Measurements from ENCODE around the gene VPS33B. TPM values are rescaled to one million over a fixed set of nuclear protein-coding genes. Genes with fewer than 3 reads are reported as not detected.

The VPS33B gene
- total and polyA plus RNA-seq, 2 of the 13 experiments (the other 11 are each of a cell fraction or from before 2014, with no cell fraction given), result 15.8 to 16.5 TPM

DNA sequence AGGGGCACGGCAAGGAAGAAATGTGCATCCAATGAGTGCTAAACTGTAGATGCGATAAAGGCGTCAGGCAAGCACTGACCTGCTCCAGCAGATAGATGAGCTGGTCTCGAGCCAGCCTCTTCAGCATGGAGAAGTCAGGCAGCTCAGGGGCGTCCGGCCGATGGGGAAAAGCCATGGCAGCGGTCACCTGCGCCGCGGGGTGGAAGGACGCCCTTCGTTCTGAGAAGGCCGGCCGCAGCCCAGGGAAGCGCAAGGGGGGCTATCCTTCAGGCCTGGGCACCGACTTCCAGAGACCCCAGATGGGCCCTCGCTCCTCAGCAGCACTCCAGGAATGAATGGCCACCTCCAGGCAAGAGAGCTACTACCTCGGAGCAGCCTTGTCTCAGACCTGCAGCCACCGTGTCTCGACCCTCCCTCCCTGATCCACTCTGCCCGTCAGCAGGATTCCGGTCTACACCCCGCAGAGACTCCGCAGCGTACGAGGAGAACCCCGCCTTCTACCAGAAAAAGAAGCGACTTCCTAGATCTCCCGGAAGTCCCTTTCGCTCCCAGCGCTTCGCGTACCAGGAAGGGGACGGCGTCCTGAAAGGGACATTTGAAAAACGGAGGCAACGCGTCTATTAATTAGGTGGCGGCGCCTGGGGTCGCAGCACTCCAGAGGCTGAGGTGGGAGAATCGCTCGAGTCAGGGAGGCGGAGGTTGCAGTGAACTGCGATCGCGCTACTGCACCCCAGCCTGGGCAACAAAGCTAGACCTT lies at the start of gene VPS33B (continued):
- TF ChIP-seq MAX (IDR thresholded peaks at IDR 0.05) (peak; percentile 63), IRX3 (CRISPR knock-in tag; IDR thresholded peaks at IDR 0.05; ENCODE audit: borderline replicate concordance, low read depth) (no peak), XRCC5 (optimal IDR thresholded peaks at IDR 0.05; ENCODE audit: low read length) (no peak), ZNF891 (CRISPR knock-in tag; IDR thresholded peaks at IDR 0.05) (peak; percentile 66; the same call in 1 of the 2 replicates), ELF4 (CRISPR knock-in tag; IDR thresholded peaks at IDR 0.05; ENCODE audit: borderline replicate concordance) (peak; percentile 85), ZNF605 (CRISPR knock-in tag; IDR thresholded peaks at IDR 0.05) (peak; percentile 71; the same call in 1 of the 2 replicates), TGIF2 (CRISPR knock-in tag; IDR thresholded peaks at IDR 0.05) (no peak), GATAD2A (CRISPR knock-in tag; IDR thresholded peaks at IDR 0.05) (peak; percentile 43; the same call in 1 of the 2 replicates), NPAS2 (CRISPR knock-in tag; IDR thresholded peaks at IDR 0.05; ENCODE audit: borderline replicate concordance) (no peak), ARHGAP35 (CRISPR knock-in tag; IDR thresholded peaks at IDR 0.05; ENCODE audit: borderline replicate concordance) (no peak), FOXA3 (CRISPR knock-in tag; IDR thresholded peaks at IDR 0.05) (peak; percentile 51; the same call in 1 of the 2 replicates), YEATS2 (CRISPR knock-in tag; IDR thresholded peaks at IDR 0.05; ENCODE audit: borderline replicate concordance) (peak; percentile 94; the same call in 1 of the 2 replicates)
- TF ChIP-seq, protein P1, sequence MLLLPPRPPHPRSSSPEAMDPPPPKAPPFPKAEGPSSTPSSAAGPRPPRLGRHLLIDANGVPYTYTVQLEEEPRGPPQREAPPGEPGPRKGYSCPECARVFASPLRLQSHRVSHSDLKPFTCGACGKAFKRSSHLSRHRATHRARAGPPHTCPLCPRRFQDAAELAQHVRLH (CRISPR knock-in tag; IDR thresholded peaks at IDR 0.05; ENCODE audit: borderline replicate concordance, low read depth), result peak; percentile 34; the same call in 1 of the 2 replicates
- TF ChIP-seq, protein P2, sequence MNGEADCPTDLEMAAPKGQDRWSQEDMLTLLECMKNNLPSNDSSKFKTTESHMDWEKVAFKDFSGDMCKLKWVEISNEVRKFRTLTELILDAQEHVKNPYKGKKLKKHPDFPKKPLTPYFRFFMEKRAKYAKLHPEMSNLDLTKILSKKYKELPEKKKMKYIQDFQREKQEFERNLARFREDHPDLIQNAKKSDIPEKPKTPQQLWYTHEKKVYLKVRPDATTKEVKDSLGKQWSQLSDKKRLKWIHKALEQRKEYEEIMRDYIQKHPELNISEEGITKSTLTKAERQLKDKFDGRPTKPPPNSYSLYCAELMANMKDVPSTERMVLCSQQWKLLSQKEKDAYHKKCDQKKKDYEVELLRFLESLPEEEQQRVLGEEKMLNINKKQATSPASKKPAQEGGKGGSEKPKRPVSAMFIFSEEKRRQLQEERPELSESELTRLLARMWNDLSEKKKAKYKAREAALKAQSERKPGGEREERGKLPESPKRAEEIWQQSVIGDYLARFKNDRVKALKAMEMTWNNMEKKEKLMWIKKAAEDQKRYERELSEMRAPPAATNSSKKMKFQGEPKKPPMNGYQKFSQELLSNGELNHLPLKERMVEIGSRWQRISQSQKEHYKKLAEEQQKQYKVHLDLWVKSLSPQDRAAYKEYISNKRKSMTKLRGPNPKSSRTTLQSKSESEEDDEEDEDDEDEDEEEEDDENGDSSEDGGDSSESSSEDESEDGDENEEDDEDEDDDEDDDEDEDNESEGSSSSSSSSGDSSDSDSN (CRISPR knock-in tag; IDR thresholded peaks at IDR 0.05), result peak; percentile 64
- TF ChIP-seq, protein P3, sequence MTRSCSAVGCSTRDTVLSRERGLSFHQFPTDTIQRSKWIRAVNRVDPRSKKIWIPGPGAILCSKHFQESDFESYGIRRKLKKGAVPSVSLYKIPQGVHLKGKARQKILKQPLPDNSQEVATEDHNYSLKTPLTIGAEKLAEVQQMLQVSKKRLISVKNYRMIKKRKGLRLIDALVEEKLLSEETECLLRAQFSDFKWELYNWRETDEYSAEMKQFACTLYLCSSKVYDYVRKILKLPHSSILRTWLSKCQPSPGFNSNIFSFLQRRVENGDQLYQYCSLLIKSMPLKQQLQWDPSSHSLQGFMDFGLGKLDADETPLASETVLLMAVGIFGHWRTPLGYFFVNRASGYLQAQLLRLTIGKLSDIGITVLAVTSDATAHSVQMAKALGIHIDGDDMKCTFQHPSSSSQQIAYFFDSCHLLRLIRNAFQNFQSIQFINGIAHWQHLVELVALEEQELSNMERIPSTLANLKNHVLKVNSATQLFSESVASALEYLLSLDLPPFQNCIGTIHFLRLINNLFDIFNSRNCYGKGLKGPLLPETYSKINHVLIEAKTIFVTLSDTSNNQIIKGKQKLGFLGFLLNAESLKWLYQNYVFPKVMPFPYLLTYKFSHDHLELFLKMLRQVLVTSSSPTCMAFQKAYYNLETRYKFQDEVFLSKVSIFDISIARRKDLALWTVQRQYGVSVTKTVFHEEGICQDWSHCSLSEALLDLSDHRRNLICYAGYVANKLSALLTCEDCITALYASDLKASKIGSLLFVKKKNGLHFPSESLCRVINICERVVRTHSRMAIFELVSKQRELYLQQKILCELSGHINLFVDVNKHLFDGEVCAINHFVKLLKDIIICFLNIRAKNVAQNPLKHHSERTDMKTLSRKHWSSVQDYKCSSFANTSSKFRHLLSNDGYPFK (CRISPR knock-in tag; IDR thresholded peaks at IDR 0.05; ENCODE audit: borderline replicate concordance), result peak; percentile 44; the same call in 1 of the 2 replicates
- TF ChIP-seq, protein P4, sequence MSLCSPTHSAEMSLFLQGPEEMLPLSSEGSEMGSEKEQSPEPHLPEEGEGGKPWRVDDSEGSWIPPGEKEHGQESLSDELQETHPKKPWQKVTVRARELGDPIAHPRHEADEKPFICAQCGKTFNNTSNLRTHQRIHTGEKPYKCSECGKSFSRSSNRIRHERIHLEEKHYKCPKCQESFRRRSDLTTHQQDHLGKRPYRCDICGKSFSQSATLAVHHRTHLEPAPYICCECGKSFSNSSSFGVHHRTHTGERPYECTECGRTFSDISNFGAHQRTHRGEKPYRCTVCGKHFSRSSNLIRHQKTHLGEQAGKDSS (CRISPR knock-in tag; IDR thresholded peaks at IDR 0.05; ENCODE audit: borderline replicate concordance, low read depth), result 0 out of 2 replicates have a peak, but pooled peaks have one; percentile 34
- TF ChIP-seq, protein P5, sequence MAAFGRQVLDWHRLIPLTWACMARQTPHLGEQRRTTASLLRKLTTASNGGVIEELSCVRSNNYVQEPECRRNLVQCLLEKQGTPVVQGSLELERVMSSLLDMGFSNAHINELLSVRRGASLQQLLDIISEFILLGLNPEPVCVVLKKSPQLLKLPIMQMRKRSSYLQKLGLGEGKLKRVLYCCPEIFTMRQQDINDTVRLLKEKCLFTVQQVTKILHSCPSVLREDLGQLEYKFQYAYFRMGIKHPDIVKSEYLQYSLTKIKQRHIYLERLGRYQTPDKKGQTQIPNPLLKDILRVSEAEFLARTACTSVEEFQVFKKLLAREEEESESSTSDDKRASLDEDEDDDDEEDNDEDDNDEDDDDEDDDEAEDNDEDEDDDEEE (CRISPR knock-in tag; IDR thresholded peaks at IDR 0.05), result 0 out of 2 replicates have a peak, but pooled peaks have one; percentile 17
- TF ChIP-seq, protein P6, sequence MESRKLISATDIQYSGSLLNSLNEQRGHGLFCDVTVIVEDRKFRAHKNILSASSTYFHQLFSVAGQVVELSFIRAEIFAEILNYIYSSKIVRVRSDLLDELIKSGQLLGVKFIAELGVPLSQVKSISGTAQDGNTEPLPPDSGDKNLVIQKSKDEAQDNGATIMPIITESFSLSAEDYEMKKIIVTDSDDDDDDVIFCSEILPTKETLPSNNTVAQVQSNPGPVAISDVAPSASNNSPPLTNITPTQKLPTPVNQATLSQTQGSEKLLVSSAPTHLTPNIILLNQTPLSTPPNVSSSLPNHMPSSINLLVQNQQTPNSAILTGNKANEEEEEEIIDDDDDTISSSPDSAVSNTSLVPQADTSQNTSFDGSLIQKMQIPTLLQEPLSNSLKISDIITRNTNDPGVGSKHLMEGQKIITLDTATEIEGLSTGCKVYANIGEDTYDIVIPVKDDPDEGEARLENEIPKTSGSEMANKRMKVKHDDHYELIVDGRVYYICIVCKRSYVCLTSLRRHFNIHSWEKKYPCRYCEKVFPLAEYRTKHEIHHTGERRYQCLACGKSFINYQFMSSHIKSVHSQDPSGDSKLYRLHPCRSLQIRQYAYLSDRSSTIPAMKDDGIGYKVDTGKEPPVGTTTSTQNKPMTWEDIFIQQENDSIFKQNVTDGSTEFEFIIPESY (CRISPR knock-in tag; IDR thresholded peaks at IDR 0.05), result 0 out of 2 replicates have a peak, but pooled peaks have one; percentile 15
